H9 (cell line): ENCODE data around the gene DCTN1. TPM values are rescaled to one million over a fixed set of nuclear protein-coding genes. Genes with fewer than 3 reads are reported as not detected.

Source experiments
- DNase-seq: peaks from one replicate; pipeline ENCODE4 v3.0.0-alpha.2; 2017
- H2AFZ ChIP-seq: one replicate; pipeline ENCODE4 v1.6.1; 2013; ENCODE audit warnings: mild to moderate bottlenecking, low read length, control low read depth, moderate library complexity
- H2AK5ac ChIP-seq: 2 replicates; pipeline ENCODE4 v1.6.1; 2013; ENCODE audit warnings: low read length, control low read depth, mixed read lengths; ENCODE audit not compliant: insufficient read length
- H2BK120ac ChIP-seq: one replicate; pipeline ENCODE4 v1.6.1; 2013; ENCODE audit warnings: low read depth, mild to moderate bottlenecking, low read length, control low read depth, inconsistent platforms; ENCODE audit not compliant: poor library complexity, severe bottlenecking
- H2BK12ac ChIP-seq: 2 replicates; pipeline ENCODE4 v1.6.1; 2013; ENCODE audit warnings: low read length, control low read depth, mixed read lengths, low read depth; ENCODE audit not compliant: insufficient read length
- H2BK15ac ChIP-seq: 2 replicates; pipeline ENCODE4 v1.6.1; 2013; ENCODE audit warnings: low read depth, low read length, control low read depth
- H2BK20ac ChIP-seq: one replicate; pipeline ENCODE4 v1.6.1; 2013; ENCODE audit warnings: low read depth, mild to moderate bottlenecking, low read length, control low read depth, inconsistent platforms; ENCODE audit not compliant: poor library complexity, severe bottlenecking
- H2BK5ac ChIP-seq: 2 replicates; pipeline ENCODE4 v1.6.1; 2013; ENCODE audit warnings: low read length, control low read depth, mixed read lengths; ENCODE audit not compliant: insufficient read length
- H3K14ac ChIP-seq: 2 replicates; pipeline ENCODE4 v1.6.1; 2013; ENCODE audit warnings: low read length, control low read depth; ENCODE audit not compliant: insufficient read depth
- H3K18ac ChIP-seq: 2 replicates; pipeline ENCODE4 v1.6.1; 2013; ENCODE audit warnings: low read depth, mild to moderate bottlenecking, mixed read lengths, low read length, control low read depth; ENCODE audit not compliant: insufficient read length
- H3K23ac ChIP-seq: 2 replicates; pipeline ENCODE4 v1.6.1; 2013; ENCODE audit warnings: low read length, control low read depth, mixed read lengths, low read depth; ENCODE audit not compliant: insufficient read length
- H3K23me2 ChIP-seq: 2 replicates; pipeline ENCODE4 v1.6.1; 2013; ENCODE audit warnings: low read depth, mild to moderate bottlenecking, mixed read lengths, low read length, control low read depth; ENCODE audit not compliant: insufficient read length, poor library complexity, severe bottlenecking
- H3K27ac ChIP-seq: 2 replicates; pipeline ENCODE4 v1.5.1; 2013; ENCODE audit warnings: low read length, control low read depth, mixed read lengths, low read depth; ENCODE audit not compliant: insufficient read length
- H3K27me3 ChIP-seq: 2 replicates; pipeline ENCODE4 v1.6.1; 2013; ENCODE audit warnings: low read length, control low read depth, inconsistent platforms; ENCODE audit not compliant: insufficient read depth
- H3K4ac ChIP-seq: 2 replicates; pipeline ENCODE4 v1.6.1; 2013; ENCODE audit warnings: low read depth, mild to moderate bottlenecking, control low read depth, inconsistent platforms, low read length, moderate library complexity
- H3K4me1 ChIP-seq: 2 replicates; pipeline ENCODE4 v1.6.1; 2013; ENCODE audit warnings: low read length, control low read depth, inconsistent platforms; ENCODE audit not compliant: insufficient read depth
- H3K4me2 ChIP-seq: 2 replicates; pipeline ENCODE4 v1.6.1; 2013; ENCODE audit warnings: low read length, control low read depth, mixed read lengths; ENCODE audit not compliant: insufficient read length, insufficient read depth
- H3K56ac ChIP-seq: 2 replicates; pipeline ENCODE4 v1.6.1; 2013; ENCODE audit warnings: low read depth, mild to moderate bottlenecking, mixed read lengths, low read length, control low read depth; ENCODE audit not compliant: insufficient read length
- H3K79me1 ChIP-seq: 2 replicates; pipeline ENCODE4 v1.6.1; 2013; ENCODE audit warnings: low read depth, mild to moderate bottlenecking, moderate library complexity, low read length, control low read depth, inconsistent platforms; ENCODE audit not compliant: insufficient read depth, poor library complexity, severe bottlenecking
- H3K79me2 ChIP-seq: 2 replicates; pipeline ENCODE4 v1.6.1; 2013; ENCODE audit warnings: low read length, control low read depth, inconsistent platforms; ENCODE audit not compliant: insufficient read depth
- H3K9ac ChIP-seq: 2 replicates; pipeline ENCODE4 v1.6.1; 2013; ENCODE audit warnings: low read length, control low read depth, mixed read lengths; ENCODE audit not compliant: insufficient read length; ENCODE audit errors: extremely low read depth
- H3K9me3 ChIP-seq: one replicate; pipeline ENCODE4 v1.6.1; 2013; ENCODE audit warnings: low read depth, low read length, inconsistent platforms; ENCODE audit not compliant: control insufficient read depth
- H3T11ph ChIP-seq: one replicate; pipeline ENCODE4 v1.6.1; 2013; ENCODE audit warnings: mild to moderate bottlenecking, low read length, control low read depth, inconsistent platforms
- H4K20me1 ChIP-seq: one replicate; pipeline ENCODE4 v1.6.1; 2013; ENCODE audit not compliant: control insufficient read depth, insufficient read length, insufficient read depth
- H4K5ac ChIP-seq: 2 replicates; pipeline ENCODE4 v1.6.1; 2013; ENCODE audit warnings: low read depth, mild to moderate bottlenecking, mixed read lengths, low read length, control low read depth; ENCODE audit not compliant: insufficient read length
- H4K8ac ChIP-seq: replicated peaks from 2 replicates; pipeline ENCODE4 v1.6.1; 2013; ENCODE audit warnings: low read length, control low read depth, mixed read lengths, low read depth; ENCODE audit not compliant: insufficient read length
- H4K91ac ChIP-seq: 2 replicates; pipeline ENCODE4 v1.6.1; 2013; ENCODE audit warnings: low read depth, mild to moderate bottlenecking, moderate library complexity, mixed read lengths, low read length, control low read depth; ENCODE audit not compliant: insufficient read length
- H3K27ac Mint-ChIP-seq, 3 experiments: 2 replicates in 2 of 3; 3 replicates in 1 of 3; pipeline ENCODE4 v1.8.0; 2020 to 2021; ENCODE audit warnings: mixed read lengths in 3 of 3, mild to moderate bottlenecking in 1 of 3, moderate library complexity in 1 of 3
- H3K27me3 Mint-ChIP-seq: 2 replicates; pipeline ENCODE4 v1.8.0; 2021; ENCODE audit warnings: low read depth, mild to moderate bottlenecking, moderate library complexity, mixed read lengths
- H3K36me3 Mint-ChIP-seq, 3 experiments: 2 replicates in 2 of 3; 3 replicates in 1 of 3; pipeline ENCODE4 v1.8.0; 2020 to 2021; ENCODE audit warnings: low read depth in 3 of 3, mixed read lengths in 3 of 3; ENCODE audit not compliant: insufficient read depth in 1 of 3
- H3K4me1 Mint-ChIP-seq, 2 experiments: 2 replicates each; pipeline ENCODE4 v1.8.0; 2020; ENCODE audit warnings: mixed read lengths in 2 of 2
- H3K4me3 Mint-ChIP-seq, 2 experiments: 2 replicates in 1 of 2; 3 replicates in 1 of 2; pipeline ENCODE4 v1.8.0; 2020 to 2021; ENCODE audit warnings: mild to moderate bottlenecking in 2 of 2, mixed read lengths in 2 of 2, moderate library complexity in 1 of 2
- H3K9me3 Mint-ChIP-seq, 2 experiments: 2 replicates in 1 of 2; 3 replicates in 1 of 2; pipeline ENCODE4 v1.8.0; 2020; ENCODE audit warnings: mild to moderate bottlenecking in 2 of 2, mixed read lengths in 2 of 2, moderate library complexity in 1 of 2
- CTCF ChIP-seq: fragments of 200-600 bp; sonication (generic); conservative IDR thresholded peaks from 3 replicates; pipeline ENCODE4 v1.8.0; 2021; ENCODE audit warnings: antibody characterized with exemption, mild to moderate bottlenecking
- WGBS: extraction: QIAGEN DNeasy Blood & Tissue Kit; methylation state at CpG from one replicate; pipeline ENCODE4 v1.1.7; 2013; ENCODE audit warnings: missing lambda C conversion rate, low lambda C conversion rate, mixed read lengths; ENCODE audit not compliant: insufficient read length; ENCODE audit errors: extremely low coverage; 5-methylcytosine and 5-hydroxymethylcytosine counted together
- total RNA-seq: library from RNA; stranded (reverse); gene quantifications from 2 replicates; pipeline ENCODE4 v1.2.1, GENCODE V29; 2021

Gene DCTN1
- total RNA-seq, 1 experiment from 2014 or later = 141 TPM

GRCh38 chr2:74425523-74425922 is 45.4 kb upstream of the DCTN1 start:
- no peaks in the 10 kb centered on the region for H3K79me2 ChIP-seq
- H2BK120ac ChIP-seq = no peak overlapping the region
- no peak for TF ChIP-seq CTCF
- no peak overlapping the region for H3T11ph ChIP-seq
- H3K27me3 ChIP-seq = no peaks in the 10 kb centered on the region
- no peak overlapping the region for H2BK15ac ChIP-seq
- no peak overlapping the region for H3K14ac ChIP-seq
- WGBS = no CpG with 5 or more reads among the region's 7 CpGs
- H3K9ac ChIP-seq = no peak overlapping the region
- H4K20me1 ChIP-seq = no peaks in the 10 kb centered on the region
- H3K27ac ChIP-seq = no peak overlapping the region
- H3K23ac ChIP-seq = no peak overlapping the region
- peaks cover 18% of the 10 kb centered on the region for H3K27me3 Mint-ChIP-seq
- H3K9me3 ChIP-seq = no peaks in the 10 kb centered on the region
- no peak overlapping the region for H4K91ac ChIP-seq
- H3K27ac Mint-ChIP-seq = peak overlapping the region; percentile 44 to 88 (median 76); a peak in 4 of 7 replicates
- no peak overlapping the region for H2AK5ac ChIP-seq
- no peaks in the 10 kb centered on the region for H3K79me1 ChIP-seq
- no peak overlapping the region for H2BK12ac ChIP-seq
- no peak overlapping the region for H3K18ac ChIP-seq
- H3K4me1 ChIP-seq = no peaks in the 10 kb centered on the region
- no peaks in the 10 kb centered on the region; a peak in 2 of 5 replicates for H3K9me3 Mint-ChIP-seq
- peaks cover 32 to 66% (median 63%) of the 10 kb centered on the region in 3 experiments for H3K36me3 Mint-ChIP-seq
- H3K4me3 Mint-ChIP-seq = peak overlapping the region in 1 of 2 experiments; percentile 13; a peak in 1 of 5 replicates
- H2BK5ac ChIP-seq = no peak overlapping the region
- H3K23me2 ChIP-seq = peaks cover 9% of the 10 kb centered on the region
- H4K8ac ChIP-seq = no peak overlapping the region
- H2AFZ ChIP-seq = no peak overlapping the region
- H2BK20ac ChIP-seq = no peak overlapping the region
- no peak overlapping the region for H3K4me2 ChIP-seq
- H3K4me1 Mint-ChIP-seq = peaks cover 11 to 14% of the 10 kb centered on the region in 2 experiments
- no peak for DNase-seq
- H4K5ac ChIP-seq = no peak overlapping the region
- no peak overlapping the region for H3K56ac ChIP-seq
- H3K4ac ChIP-seq = no peak overlapping the region
